Stimulated activated CD8-positive, alpha-beta memory T cell treated with anti-CD3 and anti-CD28 coated beads, Interleukin-7, amount 100 ng/mL, for 1 hour (primary cell): ENCODE results near the gene SHISAL2A.

ENCODE experiments used
- DNase-seq, 2 donors: peaks; one replicate each; pipeline ENCODE4 v3.0.0-alpha.2; 2020; ENCODE audit warnings: low read depth in 2 of 2

Gene SHISAL2A

DNA sequence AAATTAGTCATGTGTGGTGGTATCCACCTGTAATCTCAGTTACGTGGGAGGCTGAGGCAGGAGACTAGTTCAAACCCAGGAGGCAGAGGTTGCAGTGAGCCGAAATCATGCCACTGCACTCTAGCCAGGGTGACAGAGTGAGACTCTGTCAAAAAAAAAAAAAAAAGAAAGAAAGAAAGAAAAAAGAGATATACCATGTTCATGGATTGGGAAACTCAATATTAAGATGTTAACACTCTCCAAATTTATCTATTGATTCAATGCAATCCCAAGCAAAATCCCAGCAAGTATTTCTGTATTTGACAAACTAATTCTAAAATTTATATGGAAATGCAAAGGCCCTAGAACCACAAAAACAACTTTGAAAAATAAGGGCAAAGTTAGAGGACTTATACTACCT, 11.0 kb upstream of the SHISAL2A start:
- DNase-seq = no peak

DNA sequence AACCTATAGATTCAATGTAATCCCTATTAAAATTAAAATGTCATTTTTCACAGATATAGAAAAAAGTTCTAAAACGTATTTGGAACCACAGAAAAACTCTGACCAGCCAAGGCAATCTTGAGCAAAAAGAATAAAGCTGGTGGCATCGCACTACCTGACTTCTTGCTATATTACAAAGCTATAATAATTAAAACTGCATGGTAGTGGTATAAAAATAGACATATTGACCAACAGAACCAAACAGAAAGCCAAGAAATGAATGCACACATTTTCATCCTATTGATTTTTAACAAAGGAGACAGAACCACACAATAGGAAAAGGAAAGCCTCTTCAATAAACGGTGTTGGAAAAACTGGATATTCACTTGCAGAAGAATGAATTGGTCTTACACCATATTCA, 9.2 kb upstream of the SHISAL2A start:
- no peak for DNase-seq

DNA sequence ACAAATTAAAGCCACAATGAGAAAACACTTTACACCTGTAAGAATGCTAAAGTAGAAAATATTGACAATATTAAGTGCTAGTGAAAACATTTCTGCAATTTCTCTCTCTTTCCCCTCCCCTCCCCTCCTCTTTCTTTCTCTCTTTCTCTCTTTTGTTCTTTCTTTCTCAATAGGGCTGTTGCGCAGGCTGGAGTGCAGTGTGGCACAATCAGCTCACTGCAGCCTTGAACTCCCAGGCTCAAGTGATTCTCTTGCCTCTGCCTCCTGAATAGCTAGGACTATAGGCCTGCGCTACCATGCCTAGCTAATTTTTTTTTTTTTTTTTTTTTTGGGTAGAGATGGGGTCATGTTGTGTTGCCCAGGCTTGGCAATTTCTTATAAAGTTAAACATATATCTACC, 5.9 kb upstream of the SHISAL2A start:
- DNase-seq = no peak

GRCh38 chr1:52628614-52629324, 4.2 kb upstream of the SHISAL2A start:
- no peak for DNase-seq

- DNase-seq = no peak
Measured at GRCh38 chr1:52629325-52629643, 3.7 kb upstream of the SHISAL2A start.

GRCh38 chr1:52629667-52630066, 3.3 kb upstream of the SHISAL2A start:
- DNase-seq = no peak

DNA sequence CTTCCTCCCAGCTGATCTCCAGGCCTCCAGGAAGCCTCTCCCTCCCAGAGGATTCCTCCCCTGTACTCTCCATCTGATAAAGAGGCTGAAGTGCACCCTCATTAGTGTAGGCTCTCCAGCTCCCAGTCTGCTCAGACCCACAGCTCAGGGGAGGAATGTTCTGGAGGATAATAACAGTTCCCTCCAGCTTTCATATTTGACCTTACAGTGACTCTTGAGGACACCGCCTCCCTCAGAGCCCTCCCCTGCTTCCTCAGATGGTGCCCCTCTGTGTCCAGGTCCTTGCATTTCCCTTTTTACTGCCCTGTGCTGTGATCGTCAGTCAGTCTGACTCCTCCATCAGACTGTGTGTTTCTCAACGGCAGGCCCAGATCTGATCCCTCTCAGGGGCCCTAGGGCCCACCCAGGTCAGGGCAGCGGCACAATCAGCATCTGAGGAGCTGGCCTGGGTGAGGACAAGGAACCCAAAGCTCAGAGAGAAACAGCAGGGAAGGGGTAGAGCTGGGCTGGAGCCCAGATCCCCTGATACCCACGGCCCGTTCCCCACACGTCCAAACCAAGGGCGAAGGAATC, 1.1 kb upstream of the SHISAL2A start:
- DNase-seq = no peak

DNA sequence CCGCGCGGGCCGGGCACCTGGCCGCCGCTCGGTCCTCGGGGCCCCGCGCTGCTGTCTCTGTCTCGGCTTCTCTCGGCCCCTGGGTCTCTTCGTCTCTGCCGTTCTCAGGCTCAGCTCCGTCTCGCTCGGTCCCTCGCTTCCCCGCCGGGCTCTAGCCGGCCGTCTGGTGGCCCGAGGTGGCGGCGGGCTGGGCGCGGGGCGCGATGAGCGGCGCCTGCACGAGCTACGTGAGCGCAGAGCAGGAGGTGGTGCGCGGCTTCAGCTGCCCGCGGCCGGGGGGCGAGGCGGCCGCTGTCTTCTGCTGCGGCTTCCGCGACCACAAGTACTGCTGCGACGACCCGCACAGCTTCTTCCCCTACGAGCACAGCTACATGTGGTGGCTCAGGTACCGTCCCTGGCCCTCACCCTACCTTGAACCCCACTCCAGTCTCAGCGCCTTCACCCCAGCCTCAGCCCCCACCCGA, 355 bp downstream of the SHISAL2A start:
- DNase-seq = no peak

DNA sequence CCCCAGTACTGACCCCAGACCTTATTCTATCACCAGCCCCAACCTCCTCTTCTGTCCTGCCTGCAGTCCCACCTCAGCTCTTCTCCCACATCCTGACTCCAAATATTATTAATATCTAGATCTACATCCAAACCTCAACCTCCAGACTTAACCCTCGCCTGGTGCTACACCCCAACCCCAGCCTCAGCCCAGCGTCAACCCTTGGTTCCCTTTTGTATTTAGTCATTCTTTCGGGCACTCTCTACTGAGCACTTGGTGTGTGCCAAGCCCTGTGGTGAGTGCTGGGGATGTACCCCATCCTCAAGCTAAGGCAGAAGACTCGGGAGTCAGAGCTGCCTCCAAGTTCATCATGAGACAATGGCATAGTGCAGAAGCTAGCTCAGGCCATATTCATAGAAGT, 1.1 kb downstream of the SHISAL2A start:
- no peak for DNase-seq

DNA sequence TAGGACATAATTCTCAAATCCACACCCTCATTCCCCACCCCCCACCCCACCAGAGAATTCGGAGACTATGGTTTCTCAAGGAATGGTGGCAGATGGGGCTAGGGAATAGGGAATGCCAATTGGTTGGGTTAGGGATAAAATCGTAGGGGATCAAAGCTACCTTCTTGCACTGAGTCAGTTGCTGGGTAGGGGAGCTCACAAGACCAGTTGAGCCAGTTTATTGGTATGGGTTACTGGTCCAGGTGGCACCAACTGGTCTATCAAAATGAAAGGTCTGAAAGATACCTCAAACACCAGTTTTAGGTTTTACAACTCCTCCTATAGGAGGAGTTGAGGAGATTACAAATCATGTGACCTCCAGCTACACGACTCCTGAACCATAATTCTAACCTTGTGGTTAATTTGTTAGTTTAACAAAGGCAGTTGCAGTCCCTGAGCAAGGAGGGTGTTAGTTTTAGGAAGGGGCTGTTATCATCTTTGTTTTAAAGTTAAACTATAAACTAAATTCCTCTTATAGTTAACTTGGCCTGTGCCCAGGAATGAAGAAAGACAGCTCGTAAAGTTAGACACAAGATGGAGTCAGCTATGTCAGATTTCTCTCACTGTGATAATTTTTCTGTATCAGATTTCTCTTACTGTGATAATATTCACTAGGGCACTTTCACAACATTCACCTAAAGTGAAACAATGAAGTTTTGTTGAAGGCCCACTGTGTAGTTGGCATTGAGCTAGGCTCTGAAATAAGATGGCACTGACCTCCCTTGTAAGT, 2.5 kb downstream of the SHISAL2A start:
- no peak for DNase-seq

DNA sequence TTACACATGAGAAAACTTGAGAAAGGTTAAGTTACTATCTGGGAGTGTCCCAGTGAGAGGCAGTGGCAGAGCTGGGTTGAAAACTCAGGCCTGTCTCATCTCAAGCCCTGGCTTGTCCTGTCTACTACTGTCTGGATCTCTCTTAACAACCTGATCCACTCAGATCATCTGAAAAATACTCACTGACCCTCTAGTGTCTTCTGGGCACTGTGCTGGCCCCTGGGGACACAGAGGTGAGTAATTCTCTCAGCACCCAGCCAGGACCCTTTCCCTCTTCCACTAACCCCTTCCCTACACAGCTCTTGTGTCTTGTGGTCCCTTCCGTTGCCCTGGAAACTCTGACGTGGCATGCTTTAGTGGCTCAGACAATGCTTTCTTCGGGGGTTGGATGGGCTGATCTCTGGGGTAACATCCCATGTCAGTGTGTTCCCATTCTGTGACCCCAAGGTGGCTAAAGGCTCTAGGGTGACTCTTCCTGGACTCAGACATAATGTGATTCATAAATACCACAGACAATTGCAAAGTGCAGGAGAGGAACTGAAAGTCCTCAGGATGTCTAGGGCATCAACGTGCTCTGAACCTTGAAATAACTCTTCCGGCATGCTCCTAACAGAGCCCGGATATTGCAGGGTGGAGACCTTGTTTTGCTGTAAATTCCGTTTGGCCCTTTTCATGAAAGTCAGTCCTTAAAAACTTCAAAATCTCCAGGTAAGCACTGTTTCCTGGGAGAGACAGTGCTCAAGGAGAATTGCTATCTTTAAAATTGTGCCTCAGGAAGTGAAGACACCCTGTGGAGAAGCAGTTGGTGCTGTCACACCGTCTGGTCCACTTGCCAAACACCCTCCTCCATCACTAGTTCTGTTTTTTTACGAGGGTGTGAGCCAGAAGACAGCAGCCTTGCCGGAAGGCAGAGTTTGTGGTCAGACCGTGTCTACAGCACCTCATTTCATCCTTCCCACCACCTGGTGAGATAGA, 4.0 kb downstream of the SHISAL2A start:
- DNase-seq = peak; percentile 45 to 47

GRCh38 chr1:52637946-52638345, 5.0 kb downstream of the SHISAL2A start:
- DNase-seq = no peak

DNA sequence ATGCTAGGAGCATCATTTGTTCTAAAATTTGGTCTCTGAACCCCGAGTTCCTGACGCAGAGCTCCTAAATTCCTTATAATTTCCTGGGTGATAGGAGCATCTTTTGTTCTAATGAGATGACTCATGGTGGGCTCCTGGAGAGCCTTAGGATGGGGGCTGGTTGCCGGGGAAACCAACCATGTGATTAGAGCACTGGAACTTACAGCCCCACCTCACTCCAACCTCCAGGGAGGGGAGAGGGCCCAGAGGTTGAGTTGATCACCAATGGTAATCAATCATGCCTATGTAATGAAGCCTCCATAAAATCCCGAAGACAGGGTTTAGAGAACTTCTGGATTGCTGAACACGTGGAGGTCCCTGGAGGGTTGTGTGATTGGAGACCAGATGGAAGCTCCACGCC, 7.7 kb downstream of the SHISAL2A start:
- DNase-seq = no peak

DNA sequence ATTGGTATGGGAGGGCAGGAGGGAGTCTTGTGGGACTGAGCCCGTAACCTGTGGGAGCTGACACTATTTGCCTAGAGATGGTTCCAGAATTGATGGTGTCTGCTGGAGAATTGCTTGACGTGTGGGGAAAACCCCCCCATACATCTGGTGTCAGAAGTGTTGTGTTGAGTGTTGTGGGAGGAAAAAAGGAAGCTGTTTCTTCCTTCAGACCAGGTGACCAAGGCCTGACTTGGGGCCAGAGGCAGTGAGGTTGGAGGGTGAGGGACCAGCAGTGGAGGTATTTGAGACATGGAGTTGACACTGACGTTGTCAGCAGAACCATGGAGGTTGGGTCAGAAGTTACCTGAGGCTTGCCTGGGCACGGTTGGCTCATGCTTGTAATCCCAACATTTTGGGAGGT, 8.3 kb downstream of the SHISAL2A start:
- no peak for DNase-seq

- DNase-seq = no peak
Measured at GRCh38 chr1:52645261-52645660, 12.3 kb downstream of the SHISAL2A start.

- DNase-seq = no peak
Measured at GRCh38 chr1:52651904-52652303, 18.9 kb downstream of the SHISAL2A start.

DNA sequence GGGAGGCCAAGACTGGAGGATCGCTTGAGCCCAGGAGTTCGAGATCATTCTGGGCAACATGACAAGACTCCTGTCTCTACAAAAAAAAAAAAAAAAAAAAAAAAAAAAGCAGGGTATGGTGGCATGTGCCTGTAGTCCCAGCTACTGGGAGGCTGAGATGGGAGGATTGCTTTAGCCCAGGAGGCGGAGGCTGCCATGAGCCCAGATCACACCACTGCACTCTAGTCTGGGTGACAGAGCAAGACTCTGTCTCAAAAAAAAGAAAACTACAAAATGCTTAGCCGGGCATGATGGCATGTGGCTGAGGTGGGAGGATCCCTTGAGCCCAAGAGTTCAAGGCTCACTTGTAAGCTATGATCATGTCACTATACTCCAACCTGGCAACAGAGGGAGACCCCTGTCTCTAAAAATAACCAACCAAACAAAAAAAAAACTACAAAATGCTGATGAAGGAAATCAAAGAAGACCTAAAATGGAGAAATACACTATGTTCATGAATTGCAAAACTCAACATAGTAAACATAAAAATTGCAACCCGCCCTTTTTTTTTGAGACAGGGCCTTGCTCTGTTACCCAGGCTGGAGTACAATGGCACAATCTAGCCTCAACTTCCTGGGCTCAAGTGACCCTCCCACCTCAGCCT, 20.4 kb downstream of the SHISAL2A start:
- no peak for DNase-seq

- DNase-seq = no peak
Measured at GRCh38 chr1:52654063-52654462, 21.1 kb downstream of the SHISAL2A start.

DNA sequence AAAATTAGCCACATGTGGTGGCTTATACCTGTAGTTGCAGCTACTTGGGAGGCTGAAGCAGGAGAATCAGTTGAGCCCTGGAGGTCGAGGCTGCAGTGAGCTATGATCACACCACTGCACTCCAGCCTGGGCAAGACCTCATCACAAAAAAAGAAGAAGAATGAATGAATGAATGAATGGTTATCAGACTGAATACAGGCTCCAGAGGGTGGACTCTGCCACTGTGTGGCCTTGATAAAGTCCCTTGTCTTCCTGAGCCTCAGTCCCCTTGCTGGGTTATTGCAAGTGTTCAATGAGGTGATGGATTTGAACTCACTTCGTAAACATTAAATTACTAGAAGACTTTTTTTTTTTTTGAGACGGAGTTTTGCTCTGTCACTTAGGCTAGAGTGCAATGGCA, 24.7 kb downstream of the SHISAL2A start:
- no peak for DNase-seq

DNA sequence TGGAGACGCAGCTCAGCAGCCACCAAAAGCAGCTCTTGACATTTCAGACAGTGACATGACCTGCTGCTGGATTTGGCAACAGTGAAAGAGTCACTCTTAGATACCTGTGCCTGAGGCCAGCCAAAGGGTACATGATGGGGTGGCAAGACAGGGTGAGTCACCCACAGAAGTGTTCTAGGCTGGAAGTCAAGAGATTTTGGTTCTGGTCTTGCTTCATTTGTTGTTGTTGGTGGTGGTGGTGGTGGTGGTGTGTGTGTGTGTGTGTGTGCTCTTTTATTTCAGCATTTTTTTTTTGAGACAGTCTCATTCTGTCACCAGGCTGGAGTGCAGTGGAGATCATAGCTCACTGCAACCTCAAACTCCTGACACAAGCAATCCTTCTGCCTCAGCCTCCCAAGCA, 25.8 kb downstream of the SHISAL2A start:
- DNase-seq = no peak

DNA sequence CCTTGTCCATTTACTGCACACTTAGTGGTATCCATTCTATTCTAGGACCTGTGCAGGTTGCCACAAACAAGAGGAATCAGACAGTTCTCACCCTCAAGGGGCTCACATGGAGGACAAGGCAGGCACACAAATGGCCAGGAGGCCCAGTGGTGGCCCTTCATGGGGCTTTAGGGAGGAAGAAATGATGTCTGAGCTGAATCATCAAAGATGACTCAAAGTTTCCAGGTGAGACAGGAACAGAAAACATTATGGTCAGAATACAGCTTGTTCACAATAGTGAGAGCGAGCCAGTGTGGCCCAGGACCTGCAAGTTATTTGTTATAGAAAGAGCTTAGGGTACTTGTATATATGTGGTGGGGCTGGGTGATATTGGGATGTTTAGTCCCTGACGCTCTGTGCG, 26.4 kb downstream of the SHISAL2A start:
- DNase-seq = no peak
